Naive thymus-derived CD4-positive, alpha-beta T cell (primary cell): ENCODE measurements around the gene RAD51B. TPM values are rescaled to one million over a fixed set of nuclear protein-coding genes. Genes with fewer than 3 reads are reported as not detected.
"Not testable (repeated sequence)": the region's sequence is repeated elsewhere in the genome, so short reads cannot be mapped to it uniquely, and the experiment has no call there.

Experiments used
- ATAC-seq: fragments of 150-1000 bp; cut with Tn5 transposase; 2 replicates; pipeline ENCODE4 v1.10.0; 2021; ENCODE audit warnings: mild to moderate bottlenecking, moderate library complexity
- CTCF ChIA-PET: fragments of 350-600 bp; sonication (Branson Sonifier 250); formaldehyde crosslinking; loops from one replicate; lab custom pipeline; 2021; ENCODE audit warnings: antibody characterized with exemption; lab: Charles Lee
- POLR2A ChIA-PET: fragments of 350-600 bp; sonication (Branson Sonifier 250); formaldehyde crosslinking; loops from one replicate; lab custom pipeline; 2021; ENCODE audit warnings: antibody characterized with exemption, inconsistent platforms; lab: Charles Lee
- DNase-seq, 9 donors: peaks; one replicate each; pipeline versions ENCODE4 v3.0.0 to v3.0.0-alpha.2; 2020 to 2022; ENCODE audit warnings: mixed read lengths in 1 of 9
- H3K27ac ChIP-seq: one replicate; pipeline ENCODE4 v1.7.0; 2013; ENCODE audit warnings: mild to moderate bottlenecking, low read depth, low read length, moderate library complexity
- H3K27me3 ChIP-seq, 2 donors: one replicate each; pipeline ENCODE4 v1.7.0; 2013; ENCODE audit warnings: low read length in 2 of 2, mild to moderate bottlenecking in 2 of 2, moderate library complexity in 2 of 2; ENCODE audit not compliant: control insufficient read depth in 2 of 2, insufficient read depth in 2 of 2
- H3K36me3 ChIP-seq, 3 experiments: 1 replicate in 2 of 3; 2 replicates in 1 of 3; pipeline ENCODE4 v1.7.0; 2013; ENCODE audit warnings: low read length in 3 of 3, mild to moderate bottlenecking in 3 of 3, moderate library complexity in 1 of 3; ENCODE audit not compliant: insufficient read depth in 3 of 3, control insufficient read depth in 2 of 3
- H3K4me1 ChIP-seq, 2 donors: one replicate each; pipeline ENCODE4 v1.7.0; 2013; ENCODE audit warnings: low read length in 2 of 2, mild to moderate bottlenecking in 2 of 2, moderate library complexity in 1 of 2; ENCODE audit not compliant: control insufficient read depth in 2 of 2, insufficient read depth in 2 of 2
- H3K4me3 ChIP-seq: 2 replicates; pipeline ENCODE4 v1.7.0; 2013; ENCODE audit warnings: mild to moderate bottlenecking, low read length
- H3K9me3 ChIP-seq, 3 experiments: 1 replicate in 2 of 3; 2 replicates in 1 of 3; pipeline ENCODE4 v1.7.0; 2013; ENCODE audit warnings: low read length in 3 of 3; ENCODE audit not compliant: control insufficient read depth in 2 of 3
- H3K27ac Mint-ChIP-seq, 9 donors: one replicate each; pipeline ENCODE4 v1.8.0; 2020 to 2022; ENCODE audit warnings: mixed read lengths in 9 of 9, mild to moderate bottlenecking in 8 of 9, moderate library complexity in 5 of 9, inconsistent platforms in 2 of 9
- H3K27me3 Mint-ChIP-seq, 5 donors: one replicate each; pipeline ENCODE4 v1.8.0; 2021 to 2022; ENCODE audit warnings: mixed read lengths in 5 of 5, mild to moderate bottlenecking in 1 of 5
- H3K36me3 Mint-ChIP-seq, 5 donors: one replicate each; pipeline ENCODE4 v1.8.0; 2020 to 2022; ENCODE audit warnings: mixed read lengths in 5 of 5, mild to moderate bottlenecking in 3 of 5, inconsistent platforms in 1 of 5
- H3K4me1 Mint-ChIP-seq, 7 donors: one replicate each; pipeline ENCODE4 v1.8.0; 2020 to 2022; ENCODE audit warnings: mixed read lengths in 7 of 7, mild to moderate bottlenecking in 3 of 7, inconsistent platforms in 1 of 7
- H3K4me3 Mint-ChIP-seq, 10 donors: one replicate each; pipeline ENCODE4 v1.8.0; 2020 to 2022; ENCODE audit warnings: mild to moderate bottlenecking in 10 of 10, mixed read lengths in 10 of 10, moderate library complexity in 6 of 10, inconsistent platforms in 2 of 10
- H3K9me3 Mint-ChIP-seq, 11 donors: one replicate each; pipeline ENCODE4 v1.8.0; 2020 to 2022; ENCODE audit warnings: mixed read lengths in 11 of 11, mild to moderate bottlenecking in 4 of 11, inconsistent platforms in 1 of 11, moderate library complexity in 1 of 11
- intact Hi-C, 2 donors: fragments of 100-400 bp; cut with micrococcal nuclease; formaldehyde crosslinking; loops; one replicate each; pipeline ENCODE4 v1.15.1; 2023
- polyA plus RNA-seq, 2 donors: library from polyadenylated mRNA; unstranded; fragments of 300-500 nt; fragmentation: Illumina TruSeq; gene quantifications; one replicate each; pipeline ENCODE4 v1.2.3, GENCODE V29; 2021
- total RNA-seq, 6 experiments: library from RNA in 5 of 6; stranded (reverse) in 5 of 6; gene quantifications; 1 replicate in 5 of 6; 2 replicates in 1 of 6; pipeline ENCODE4 v1.2.3 and lab custom pipeline; 2021 to 2026

Gene RAD51B
- total and polyA plus RNA-seq, 7 experiments from 2014 or later, result 15.0 to 42.2 (median 28.8) TPM

DNA sequence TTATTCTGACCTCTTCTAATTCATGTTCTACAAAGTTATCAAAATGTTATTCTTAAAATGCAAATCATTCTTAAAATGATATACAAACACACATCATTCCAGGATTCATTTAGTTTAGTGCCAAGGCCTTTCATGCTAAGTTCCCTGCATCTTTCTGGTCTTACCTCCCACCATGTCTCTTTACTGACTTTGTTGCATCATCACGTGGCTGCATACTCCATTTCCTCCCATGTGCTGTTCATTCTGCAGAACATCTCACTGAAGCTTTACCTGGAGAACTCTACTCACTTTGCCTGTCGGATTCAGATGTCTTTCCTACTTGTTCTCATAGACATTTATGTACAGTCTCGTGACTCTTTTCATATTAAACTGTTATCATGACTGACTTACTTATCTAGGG lies 278.1 kb downstream of the RAD51B start:
- H3K9me3 Mint-ChIP-seq, result peaks cover 6 to 45% (median 24%) of the 10 kb centered on the region in 11 donors
- ATAC-seq (no peak), DNase-seq (no peak)
- no peak overlapping the region for H3K4me3 Mint-ChIP-seq
- H3K27ac ChIP-seq, result no peak overlapping the region
- no peaks in the 10 kb centered on the region for H3K27me3 Mint-ChIP-seq
- H3K4me1 Mint-ChIP-seq, result peaks cover 0 to 5% (median 0%) of the 10 kb centered on the region in 7 donors
- peaks cover 0 to 6% (median 0%) of the 10 kb centered on the region in 3 experiments for H3K36me3 ChIP-seq
- H3K36me3 Mint-ChIP-seq, result peaks cover 18 to 62% (median 44%) of the 10 kb centered on the region in 5 donors
- no peak overlapping the region for H3K4me3 ChIP-seq
- H3K27me3 ChIP-seq, result no peaks in the 10 kb centered on the region
- H3K4me1 ChIP-seq, result no peaks in the 10 kb centered on the region
- H3K9me3 ChIP-seq, result peaks cover 0 to 18% (median 4%) of the 10 kb centered on the region in 3 experiments
- no peak overlapping the region for H3K27ac Mint-ChIP-seq
- intact Hi-C loops, result no loop called here
- ChIA-PET CTCF (no interaction called here), POLR2A (no interaction called here)

DNA sequence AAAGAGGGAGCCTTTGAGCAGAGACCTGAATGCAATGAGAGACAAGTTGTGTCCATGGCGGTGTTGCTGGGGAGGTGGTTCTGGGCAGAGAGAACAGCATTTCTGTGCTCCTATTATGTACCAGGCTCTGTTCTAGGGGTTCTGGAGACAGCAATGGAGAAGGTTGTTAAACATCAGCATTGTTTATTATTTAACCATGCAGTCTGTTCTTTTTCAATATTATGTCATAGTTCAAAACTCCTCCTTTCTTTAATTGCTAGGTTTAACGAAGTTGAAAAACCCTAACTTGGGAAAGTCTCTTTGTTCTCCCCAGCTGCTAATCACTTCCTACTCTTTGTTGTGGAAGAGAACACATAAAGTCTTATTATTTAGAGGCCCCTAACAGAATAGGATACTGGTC lies 279.3 kb downstream of the RAD51B start:
- no peaks in the 10 kb centered on the region for H3K27me3 Mint-ChIP-seq
- CTCF ChIA-PET, result no interaction called here
- Histone ChIP-seq H3K27ac (no peak overlapping the region), H3K36me3 (peaks cover 0 to 6% (median 0%) of the 10 kb centered on the region in 3 experiments), H3K27me3 (no peaks in the 10 kb centered on the region), H3K9me3 (peaks cover 0 to 18% (median 4%) of the 10 kb centered on the region in 3 experiments), H3K4me3 (no peak overlapping the region), H3K4me1 (no peaks in the 10 kb centered on the region)
- ATAC-seq (no peak), DNase-seq (no peak)
- intact Hi-C loops, result no loop called here
- peaks cover 0 to 3% (median 0%) of the 10 kb centered on the region in 7 donors for H3K4me1 Mint-ChIP-seq
- POLR2A ChIA-PET, result no interaction called here
- no peak overlapping the region for H3K27ac Mint-ChIP-seq
- peaks cover 18 to 63% (median 45%) of the 10 kb centered on the region in 5 donors for H3K36me3 Mint-ChIP-seq
- no peak overlapping the region for H3K4me3 Mint-ChIP-seq
- H3K9me3 Mint-ChIP-seq, result peaks cover 6 to 48% (median 25%) of the 10 kb centered on the region in 11 donors

DNA sequence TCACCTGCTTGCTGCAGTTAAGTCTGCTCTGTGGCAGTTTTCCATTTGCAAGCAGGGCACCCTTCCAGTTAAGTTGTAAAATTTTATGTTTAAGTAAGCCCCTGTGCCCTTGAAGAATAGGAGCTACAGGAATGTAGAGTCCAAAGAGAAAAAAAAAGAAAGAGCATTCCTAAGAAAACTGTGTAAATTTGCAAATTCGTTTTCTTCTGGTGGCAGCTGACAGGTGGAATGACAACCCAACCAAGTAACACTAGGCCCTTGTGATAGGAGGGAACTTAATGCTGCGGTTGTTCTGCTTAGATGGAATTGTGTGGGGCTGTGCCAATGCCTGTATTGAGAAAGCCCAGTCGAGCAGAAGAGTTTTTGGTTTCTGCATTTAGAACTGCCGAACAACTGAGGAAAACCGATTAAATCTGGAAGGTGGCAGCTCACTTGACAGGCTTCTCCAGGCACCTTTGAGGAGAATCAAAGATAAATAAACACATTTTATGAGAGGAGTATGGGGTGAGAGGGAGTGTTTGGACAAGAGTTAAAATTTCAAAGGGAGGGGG lies 280.0 kb downstream of the RAD51B start:
- Mint-ChIP-seq H3K27ac (no peak overlapping the region), H3K9me3 (peaks cover 6 to 48% (median 25%) of the 10 kb centered on the region in 11 donors), H3K27me3 (no peaks in the 10 kb centered on the region), H3K4me3 (no peak overlapping the region), H3K36me3 (peaks cover 18 to 63% (median 45%) of the 10 kb centered on the region in 5 donors), H3K4me1 (peaks cover 0 to 3% (median 0%) of the 10 kb centered on the region in 7 donors)
- ATAC-seq (no peak), DNase-seq (no peak)
- CTCF ChIA-PET, result no interaction called here
- H3K36me3 ChIP-seq, result peaks cover 0 to 6% (median 0%) of the 10 kb centered on the region in 3 experiments
- H3K4me3 ChIP-seq, result no peak overlapping the region
- H3K27me3 ChIP-seq, result no peaks in the 10 kb centered on the region
- H3K9me3 ChIP-seq, result peaks cover 0 to 18% (median 4%) of the 10 kb centered on the region in 3 experiments
- no peak overlapping the region for H3K27ac ChIP-seq
- no peaks in the 10 kb centered on the region for H3K4me1 ChIP-seq
- intact Hi-C loops, result no loop called here
- POLR2A ChIA-PET, result no interaction called here

DNA sequence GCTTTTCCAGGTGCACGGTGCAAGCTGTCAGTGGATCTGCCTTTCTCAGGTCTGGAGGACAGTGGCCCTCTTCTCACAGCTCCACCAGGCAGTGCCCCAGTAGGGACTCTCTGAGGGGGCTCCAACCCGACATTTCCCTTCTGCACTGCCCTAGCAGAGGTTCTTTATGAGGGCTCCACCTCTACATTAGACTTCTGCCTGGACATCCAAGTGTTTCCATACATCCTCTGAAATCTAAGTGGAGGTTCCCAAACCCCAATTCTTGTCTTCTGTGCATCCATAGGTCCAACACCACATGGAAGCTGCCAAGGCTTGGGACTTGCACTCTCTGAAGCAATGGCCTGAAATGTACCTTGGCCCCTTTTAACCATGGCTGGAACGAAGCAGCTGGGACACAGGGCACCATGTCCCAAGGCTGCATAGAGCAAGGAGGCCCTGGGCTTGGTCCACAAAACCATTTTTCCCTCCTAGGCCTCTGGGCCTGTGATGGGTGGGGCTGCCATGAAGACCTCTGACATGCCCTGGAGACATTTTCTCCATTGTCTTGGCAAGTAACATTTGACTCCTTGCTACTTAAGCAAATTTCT lies 282.2 kb downstream of the RAD51B start:
- DNase-seq, H3K4me1 ChIP-seq, intact Hi-C loops, H3K36me3 ChIP-seq, H3K4me3 ChIP-seq, POLR2A ChIA-PET, H3K27me3 ChIP-seq, ATAC-seq, H3K4me1 Mint-ChIP-seq, H3K27ac ChIP-seq, H3K27me3 Mint-ChIP-seq, CTCF ChIA-PET, H3K4me3 Mint-ChIP-seq, H3K27ac Mint-ChIP-seq: not testable (repeated sequence)
- peaks cover 6 to 48% (median 25%) of the 10 kb centered on the region in 11 donors for H3K9me3 Mint-ChIP-seq
- peaks cover 18 to 54% (median 45%) of the 10 kb centered on the region in 5 donors for H3K36me3 Mint-ChIP-seq
- H3K9me3 ChIP-seq, result peaks cover 0 to 18% (median 4%) of the 10 kb centered on the region in 3 experiments

DNA sequence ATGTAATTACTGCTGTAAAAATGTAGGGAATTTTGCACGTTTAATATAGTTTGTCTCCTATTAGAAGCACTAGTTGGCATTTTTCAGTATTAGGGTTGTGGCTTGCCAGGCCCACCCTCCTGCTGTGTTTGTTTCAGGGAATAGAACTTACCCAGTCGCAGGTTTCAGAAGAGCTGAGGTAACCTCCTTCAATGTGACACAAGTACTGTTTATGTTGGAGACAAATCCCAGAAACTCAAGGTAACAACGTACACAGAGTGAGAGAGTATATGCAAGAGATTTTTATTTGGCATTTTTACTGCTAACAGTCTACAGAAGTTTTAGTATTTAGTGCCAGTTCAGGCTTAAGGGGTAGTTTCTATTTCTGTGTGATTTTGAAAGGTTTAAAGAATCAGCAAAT lies 284.3 kb downstream of the RAD51B start:
- Histone ChIP-seq H3K4me3 (no peak overlapping the region), H3K27ac (no peak overlapping the region), H3K27me3 (no peaks in the 10 kb centered on the region), H3K9me3 (peaks cover 0 to 18% (median 4%) of the 10 kb centered on the region in 3 experiments), H3K36me3 (peaks cover 0 to 6% (median 0%) of the 10 kb centered on the region in 3 experiments), H3K4me1 (no peaks in the 10 kb centered on the region)
- Mint-ChIP-seq H3K27me3 (no peaks in the 10 kb centered on the region), H3K36me3 (peaks cover 18 to 37% (median 27%) of the 10 kb centered on the region in 5 donors), H3K9me3 (peaks cover 6 to 40% (median 23%) of the 10 kb centered on the region in 11 donors), H3K4me1 (no peaks in the 10 kb centered on the region), H3K27ac (no peak overlapping the region), H3K4me3 (no peak overlapping the region)
- ChIA-PET CTCF (no interaction called here), POLR2A (no interaction called here)
- no peak for DNase-seq
- ATAC-seq, result no peak
- intact Hi-C loops, result no loop called here

DNA sequence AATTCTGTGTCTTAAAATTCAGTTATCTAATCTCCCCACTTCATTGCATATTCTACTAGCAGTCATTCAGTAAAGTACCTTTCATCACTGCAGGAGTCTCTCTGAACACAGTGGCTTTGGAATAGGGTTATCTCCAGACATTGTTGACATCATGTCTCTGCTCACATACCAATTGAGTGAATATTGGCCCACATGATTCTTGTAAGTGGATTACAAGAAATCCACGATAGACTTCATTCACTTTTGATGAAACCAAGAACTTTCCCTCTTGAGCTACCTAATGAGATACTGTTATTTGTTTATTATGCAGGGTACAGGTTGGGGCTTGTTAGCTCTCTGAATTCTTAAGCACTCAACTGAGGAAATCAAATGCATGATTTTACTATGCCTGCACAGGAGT lies 284.9 kb downstream of the RAD51B start:
- Mint-ChIP-seq H3K36me3 (peaks cover 14 to 30% (median 22%) of the 10 kb centered on the region in 5 donors), H3K4me1 (peaks cover 0 to 6% (median 0%) of the 10 kb centered on the region in 7 donors), H3K4me3 (no peak overlapping the region), H3K27me3 (no peaks in the 10 kb centered on the region), H3K9me3 (peaks cover 5 to 33% (median 23%) of the 10 kb centered on the region in 11 donors), H3K27ac (no peak overlapping the region)
- H3K36me3 ChIP-seq, result peaks cover 0 to 6% (median 0%) of the 10 kb centered on the region in 3 experiments
- POLR2A ChIA-PET, result no interaction called here
- H3K27me3 ChIP-seq, result no peaks in the 10 kb centered on the region
- ATAC-seq (no peak), DNase-seq (no peak)
- H3K4me1 ChIP-seq, result no peaks in the 10 kb centered on the region
- H3K4me3 ChIP-seq, result no peak overlapping the region
- CTCF ChIA-PET, result interaction anchor here (0.6 kb wide), 1 partner anchor 45 kb away, joined by 3 read pairs; no protein-coding TSS in a partner anchor
- H3K9me3 ChIP-seq, result peaks cover 0 to 18% (median 4%) of the 10 kb centered on the region in 3 experiments
- H3K27ac ChIP-seq, result no peak overlapping the region
- intact Hi-C loops, result no loop called here
